ENCODE data around the gene KPTN.

GRCh38 chr19:47511681-47512080 is 27.7 kb upstream of the KPTN start:
- TF ChIP-seq CTCF (conservative IDR thresholded peaks at IDR 0.05; ENCODE audit: low read length) (no peak), EZH2phosphoT487 (IDR thresholded peaks at IDR 0.05; ENCODE audit: borderline replicate concordance) (no peak)
